Activated CD4-positive, alpha-beta T cell treated with anti-CD3 and anti-CD28 coated beads for 48 hours (primary cell): Measurements from ENCODE around the gene POU2F3.

ENCODE experiments used
- DNase-seq: peaks from one replicate; pipeline ENCODE4 v3.0.0-alpha.2; 2020

Gene POU2F3

GRCh38 chr11:120289426-120289825, 49.5 kb downstream of the POU2F3 start:
- DNase-seq: no peak

- no peak for DNase-seq
Observed at GRCh38 chr11:120290956-120291355, 51.0 kb downstream of the POU2F3 start.

GRCh38 chr11:120293038-120293800, 53.3 kb downstream of the POU2F3 start:
- DNase-seq: no peak

DNA sequence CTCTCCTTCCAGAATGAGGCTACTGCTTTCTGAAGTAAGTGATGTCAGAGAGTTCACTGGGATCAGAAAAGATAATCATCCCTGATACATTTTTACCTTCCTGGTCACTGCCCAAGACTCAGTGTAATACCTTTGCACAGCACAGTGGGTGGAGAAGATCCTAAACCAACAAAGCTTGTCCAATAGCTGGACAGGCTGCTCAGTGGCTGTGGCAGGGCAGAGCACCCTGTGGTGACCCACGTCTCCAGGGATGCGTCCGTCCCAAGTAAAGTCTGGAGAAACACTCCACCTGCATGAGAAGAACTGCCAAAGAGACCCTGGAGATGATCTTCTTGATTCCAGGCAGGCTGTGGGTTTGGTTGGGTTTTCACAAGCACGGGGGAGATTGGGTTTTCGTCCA, 54.2 kb downstream of the POU2F3 start:
- DNase-seq: no peak

GRCh38 chr11:120295099-120295498, 55.2 kb downstream of the POU2F3 start:
- no peak for DNase-seq

DNA sequence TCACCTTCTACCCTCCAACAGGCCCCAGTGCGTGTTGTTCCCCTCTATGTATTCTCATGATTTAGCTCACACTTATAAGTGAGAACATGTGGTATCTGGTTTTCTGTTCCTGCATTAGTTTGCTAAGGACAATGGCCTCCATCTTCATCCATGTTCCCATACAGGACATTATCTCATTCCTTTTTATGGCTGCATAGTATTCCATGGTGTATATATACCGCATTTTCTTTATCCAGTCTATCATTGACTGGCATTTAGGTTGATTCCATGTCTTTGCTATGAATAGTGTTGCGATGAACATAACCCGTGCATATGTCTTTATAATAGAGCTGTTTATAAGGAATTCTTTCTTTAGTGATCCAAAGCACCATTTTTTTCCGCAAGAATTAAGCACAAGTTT, 56.6 kb downstream of the POU2F3 start:
- DNase-seq: no peak

- DNase-seq: no peak
Observed at GRCh38 chr11:120298461-120298860, 58.5 kb downstream of the POU2F3 start.

GRCh38 chr11:120302001-120302805, 62.3 kb downstream of the POU2F3 start:
- DNase-seq: no peak

GRCh38 chr11:120303004-120303637, 63.2 kb downstream of the POU2F3 start:
- peak; percentile 64 for DNase-seq

DNA sequence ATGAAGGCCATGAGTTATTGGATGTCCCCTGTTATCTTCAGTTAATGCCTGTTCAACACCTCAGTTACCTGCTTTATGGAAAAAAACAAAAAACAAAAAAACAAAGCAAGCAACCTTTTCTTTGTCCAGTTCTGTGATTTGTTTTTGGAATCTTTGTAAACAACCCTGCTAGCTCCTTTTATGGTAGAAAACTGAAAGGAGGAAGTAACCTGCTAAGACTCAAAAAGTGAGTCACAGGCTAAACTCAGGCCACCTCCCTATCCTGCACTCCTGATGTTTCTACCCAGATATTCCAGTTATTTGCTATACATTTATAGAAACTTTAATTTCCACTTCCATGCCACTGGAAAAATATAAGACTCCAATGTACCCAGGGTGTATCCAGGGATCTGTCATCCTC, 64.6 kb downstream of the POU2F3 start:
- DNase-seq: no peak

DNA sequence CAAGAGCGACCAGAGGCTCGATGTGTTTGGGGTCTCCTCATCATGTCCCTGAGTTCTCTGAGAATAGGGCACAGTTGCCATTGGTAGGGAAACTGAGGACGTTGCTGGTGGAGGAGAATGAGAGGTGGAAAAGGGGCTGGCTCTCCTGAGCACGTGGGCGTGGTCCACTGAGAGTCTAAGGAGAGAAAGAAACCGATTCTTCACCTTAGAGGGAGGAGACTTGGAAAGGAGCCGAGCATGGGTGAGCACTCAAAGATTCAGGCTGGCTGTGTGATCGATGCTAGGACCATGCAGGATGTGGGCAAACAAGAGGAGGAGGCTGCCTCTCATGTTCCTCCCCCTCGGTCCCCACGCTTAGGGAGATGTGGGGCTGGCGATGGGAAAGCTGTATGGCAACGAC, 65.3 kb downstream of the POU2F3 start:
- DNase-seq: no peak

DNA sequence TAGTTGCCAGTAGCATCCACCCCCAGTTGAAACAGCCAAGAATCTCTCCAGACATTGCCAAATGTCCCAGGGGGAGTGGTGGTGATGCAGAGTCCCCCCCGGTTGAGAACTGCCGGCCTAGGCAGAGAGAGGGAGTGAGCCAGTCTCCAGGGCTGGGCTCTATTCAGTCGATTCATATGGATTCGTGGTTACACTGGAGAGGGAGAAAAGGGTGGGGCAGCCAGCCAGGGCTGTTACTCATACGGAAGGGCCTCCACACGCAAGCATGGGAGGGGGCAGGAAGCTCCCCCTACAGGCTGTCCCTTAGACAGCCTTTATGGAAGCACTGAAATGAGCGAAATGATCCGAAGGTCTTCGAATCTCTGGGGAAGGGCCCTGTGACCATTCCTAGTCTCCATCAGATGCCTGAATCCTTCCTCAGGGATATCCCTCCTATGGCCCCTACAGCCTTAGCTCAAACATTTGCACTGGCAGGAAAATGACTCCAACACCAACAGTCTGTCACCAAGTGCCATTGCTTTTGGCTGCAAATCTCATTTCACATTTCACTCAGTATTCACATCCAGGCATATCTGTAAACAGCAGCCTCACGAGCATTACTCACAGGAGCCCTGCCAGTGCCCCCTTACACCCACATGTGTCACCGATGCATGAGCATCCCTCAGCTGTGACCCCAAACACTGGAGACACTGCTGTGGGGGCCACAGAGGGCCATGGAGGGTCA, 66.7 kb downstream of the POU2F3 start:
- no peak for DNase-seq

- no peak for DNase-seq
Observed at GRCh38 chr11:120307476-120307875, 67.5 kb downstream of the POU2F3 start.

GRCh38 chr11:120308081-120308480, 68.1 kb downstream of the POU2F3 start:
- DNase-seq: no peak

DNA sequence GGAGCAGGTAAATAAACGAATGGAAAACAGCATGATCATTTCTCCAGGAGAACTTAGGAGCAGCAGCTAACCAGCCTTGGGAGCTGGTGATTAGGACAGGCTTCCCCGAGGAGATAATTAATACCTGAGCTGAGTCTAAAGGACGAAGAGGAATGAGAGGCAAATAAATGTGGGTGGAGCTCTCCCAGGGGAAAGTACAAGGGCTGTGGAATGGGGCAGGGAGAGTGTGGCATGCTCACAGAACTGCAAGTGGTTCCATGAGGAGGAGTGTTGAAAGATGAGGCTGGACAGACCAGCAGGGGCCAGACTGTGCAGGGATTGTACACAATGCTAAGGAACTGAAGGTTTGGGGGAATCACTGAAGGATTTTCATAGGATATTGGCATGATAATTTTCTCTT, 70.9 kb downstream of the POU2F3 start:
- no peak for DNase-seq

DNA sequence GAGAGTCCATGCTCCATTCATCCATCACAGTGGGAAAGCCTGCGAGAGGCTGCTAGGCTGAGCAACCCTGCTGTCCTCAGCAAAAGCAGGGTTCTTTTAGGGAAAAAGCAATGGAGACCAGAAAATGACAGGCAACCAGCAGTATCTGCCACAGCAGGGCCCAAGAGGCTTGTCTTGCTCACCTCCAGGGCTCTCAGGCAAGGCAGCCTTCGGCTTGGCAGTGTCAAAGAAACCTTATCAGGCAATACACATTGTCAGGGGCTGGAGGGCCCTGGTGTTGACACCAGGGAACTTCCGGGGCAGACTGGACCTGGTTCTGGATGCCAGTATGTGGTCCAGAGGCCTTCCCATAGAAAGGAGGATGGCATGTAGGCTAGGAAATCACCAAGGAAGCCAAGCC, 74.9 kb downstream of the POU2F3 start:
- no peak for DNase-seq

GRCh38 chr11:120316880-120317688, 77.1 kb downstream of the POU2F3 start:
- no peak for DNase-seq

DNA sequence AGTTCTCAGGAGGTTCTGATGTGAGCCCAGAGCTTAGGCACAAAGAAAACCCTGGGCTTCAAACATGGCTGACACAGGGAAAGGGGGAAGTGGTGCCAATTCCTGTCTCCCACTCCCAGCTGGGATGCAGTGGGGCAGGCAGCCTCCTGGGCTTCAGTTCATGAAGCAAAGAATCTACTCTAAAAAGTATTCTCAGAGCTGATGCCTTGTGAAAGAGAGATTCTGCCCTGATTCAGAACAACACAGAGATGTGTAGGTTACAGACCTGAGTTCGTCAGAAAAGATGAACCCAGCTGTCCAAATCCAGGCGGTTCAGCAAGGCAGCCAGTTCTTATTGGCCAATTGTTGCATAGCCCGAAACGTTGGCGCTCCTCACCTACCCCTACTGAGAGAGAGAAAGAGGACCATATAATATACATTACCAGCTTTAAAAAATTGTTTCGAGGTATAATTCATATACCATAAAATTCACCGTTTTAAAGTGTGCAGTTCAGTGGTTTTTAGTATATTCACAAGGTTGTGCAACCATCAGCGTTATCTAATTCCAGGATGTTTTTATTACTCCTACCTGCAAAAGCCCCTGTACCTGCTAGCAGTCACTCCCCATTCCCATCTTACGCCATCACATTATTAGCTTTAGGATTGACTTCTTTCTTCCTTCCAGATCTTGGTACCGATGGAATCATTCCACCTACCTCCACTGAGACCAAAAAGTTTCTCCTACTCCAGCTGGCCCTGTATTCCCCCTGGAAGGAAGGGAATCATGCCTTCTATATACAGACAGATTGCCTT, 77.9 kb downstream of the POU2F3 start:
- no peak for DNase-seq

DNA sequence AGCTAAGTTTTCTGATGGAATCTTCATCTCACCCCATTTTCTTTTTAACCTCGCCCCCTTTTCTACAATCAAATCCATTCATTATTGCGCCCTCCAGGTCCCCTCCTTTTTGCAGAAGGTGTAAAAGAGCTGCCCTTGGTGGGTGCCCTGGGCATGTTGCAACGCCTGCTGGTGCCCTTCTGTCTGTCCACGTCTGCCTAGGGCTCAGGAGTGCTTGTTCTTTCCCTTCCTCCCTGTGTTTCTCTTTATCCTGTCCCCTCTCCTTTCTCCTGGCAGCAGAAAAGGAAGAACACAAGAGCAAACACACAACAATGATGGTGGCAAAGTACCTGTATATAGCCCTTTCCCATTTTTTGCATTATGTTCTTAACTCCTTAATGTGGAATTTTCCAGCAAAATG, 79.0 kb downstream of the POU2F3 start:
- DNase-seq: no peak

GRCh38 chr11:120324932-120325810, 85.2 kb downstream of the POU2F3 start, which contains the start of gene TLCD5:
Gene TLCD5 (plus strand): TSS chr11:120325299. CDS start chr11:120327442, 2,143 bp downstream.
- DNase-seq: peak; percentile 59
